ENCODE measurements around the gene CIROP.

Gene CIROP

DNA sequence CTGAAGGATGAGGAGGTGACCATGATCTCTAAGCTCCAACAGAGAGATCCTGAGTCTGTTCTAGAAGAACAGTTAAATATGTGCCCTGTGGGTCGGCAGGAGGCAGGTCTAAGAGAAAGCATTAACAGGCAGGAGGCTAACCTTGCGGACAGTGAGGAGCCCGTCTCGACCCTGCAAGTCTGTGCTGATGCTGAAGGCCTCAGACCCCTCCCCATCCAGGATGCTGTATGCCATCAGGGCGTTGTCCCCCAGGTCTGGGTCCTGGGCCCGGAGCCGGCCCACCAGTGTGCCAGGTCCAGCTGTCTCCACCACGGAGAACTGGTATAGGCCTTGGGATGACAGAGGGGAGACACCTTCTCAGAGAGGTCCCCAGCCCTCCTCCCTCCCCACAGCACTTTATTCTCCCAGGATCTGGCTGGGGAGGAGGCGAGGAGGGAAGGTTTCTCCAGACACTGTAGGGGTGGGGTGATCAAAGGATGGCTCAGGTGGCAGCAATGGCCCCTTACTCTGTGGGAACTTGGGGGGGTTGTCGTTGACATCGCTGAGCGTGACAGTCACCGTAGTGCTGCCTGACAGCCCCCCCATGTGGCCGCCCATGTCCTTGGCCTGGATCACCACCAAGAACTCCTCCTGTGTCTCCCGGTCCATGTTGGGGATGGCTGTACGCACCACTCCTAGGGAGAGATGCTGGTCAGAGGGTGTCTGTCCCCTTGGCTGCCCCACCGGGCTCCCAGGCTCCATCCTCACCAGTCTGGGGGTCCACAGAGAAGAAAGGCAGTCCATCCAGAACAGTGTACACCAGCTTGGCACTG lies 50.6 kb downstream of the CIROP start:
- peak; percentile 53 for DNase-seq
- H3K36me3 ChIP-seq = peaks cover 53% of the 10 kb centered on the region
- no peaks in the 10 kb centered on the region for H3K27me3 ChIP-seq
- TF ChIP-seq, protein P1, sequence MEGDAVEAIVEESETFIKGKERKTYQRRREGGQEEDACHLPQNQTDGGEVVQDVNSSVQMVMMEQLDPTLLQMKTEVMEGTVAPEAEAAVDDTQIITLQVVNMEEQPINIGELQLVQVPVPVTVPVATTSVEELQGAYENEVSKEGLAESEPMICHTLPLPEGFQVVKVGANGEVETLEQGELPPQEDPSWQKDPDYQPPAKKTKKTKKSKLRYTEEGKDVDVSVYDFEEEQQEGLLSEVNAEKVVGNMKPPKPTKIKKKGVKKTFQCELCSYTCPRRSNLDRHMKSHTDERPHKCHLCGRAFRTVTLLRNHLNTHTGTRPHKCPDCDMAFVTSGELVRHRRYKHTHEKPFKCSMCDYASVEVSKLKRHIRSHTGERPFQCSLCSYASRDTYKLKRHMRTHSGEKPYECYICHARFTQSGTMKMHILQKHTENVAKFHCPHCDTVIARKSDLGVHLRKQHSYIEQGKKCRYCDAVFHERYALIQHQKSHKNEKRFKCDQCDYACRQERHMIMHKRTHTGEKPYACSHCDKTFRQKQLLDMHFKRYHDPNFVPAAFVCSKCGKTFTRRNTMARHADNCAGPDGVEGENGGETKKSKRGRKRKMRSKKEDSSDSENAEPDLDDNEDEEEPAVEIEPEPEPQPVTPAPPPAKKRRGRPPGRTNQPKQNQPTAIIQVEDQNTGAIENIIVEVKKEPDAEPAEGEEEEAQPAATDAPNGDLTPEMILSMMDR (IDR thresholded peaks at IDR 0.05; ENCODE audit: low read depth, low read length) = peak; percentile 31
- no peak overlapping the region for H3K4me3 ChIP-seq (ENCODE audit: low read depth, low read length)
- H3K9me3 ChIP-seq = no peaks in the 10 kb centered on the region
- peaks cover 11% of the 10 kb centered on the region for H3K4me1 ChIP-seq

DNA sequence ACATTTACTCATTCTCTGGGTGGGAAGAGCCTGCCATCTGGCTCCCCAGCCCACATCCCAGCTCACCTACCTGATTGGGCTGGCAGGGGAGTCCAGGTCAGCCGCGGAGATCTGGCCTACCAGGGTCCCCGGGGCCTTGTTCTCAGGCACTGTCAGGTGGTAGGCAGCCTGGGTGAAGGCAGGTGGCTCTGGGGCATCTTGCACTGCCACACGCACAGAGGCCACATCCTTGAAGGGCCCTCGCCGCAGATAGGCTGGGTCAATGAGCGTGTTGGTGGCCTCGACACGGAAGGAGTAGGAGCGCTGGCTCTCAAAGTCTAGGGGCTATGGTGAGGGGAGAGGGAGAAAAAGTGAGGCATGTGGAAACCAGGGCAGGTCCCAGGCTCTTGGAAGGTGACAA lies 51.4 kb downstream of the CIROP start:
- H3K36me3 ChIP-seq = peaks cover 55% of the 10 kb centered on the region
- no peak overlapping the region for H3K4me3 ChIP-seq (ENCODE audit: low read depth, low read length)
- no peaks in the 10 kb centered on the region for H3K27me3 ChIP-seq
- H3K4me1 ChIP-seq = peaks cover 11% of the 10 kb centered on the region
- no peak for DNase-seq
- no peaks in the 10 kb centered on the region for H3K9me3 ChIP-seq
- TF ChIP-seq, protein P1 (IDR thresholded peaks at IDR 0.05; ENCODE audit: low read depth, low read length) = no peak

DNA sequence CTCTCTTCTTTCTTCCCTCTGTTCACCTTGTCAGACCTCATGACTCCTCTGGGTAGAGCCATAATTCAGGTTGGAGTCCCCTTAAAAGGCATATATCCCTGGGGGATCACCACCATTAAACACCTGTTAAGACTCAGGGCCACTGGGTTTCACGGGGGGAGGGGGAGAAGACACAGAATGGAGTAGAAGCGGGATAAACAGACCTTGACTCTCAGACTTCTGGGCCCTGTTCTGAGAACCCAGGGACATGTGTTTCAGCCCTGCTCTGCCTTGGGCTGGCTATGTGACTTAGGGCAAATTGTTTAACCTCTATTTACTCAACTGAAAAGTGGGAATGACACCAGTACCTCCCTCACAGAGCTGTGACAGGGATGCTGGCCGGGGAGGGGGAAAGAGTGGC lies 52.1 kb downstream of the CIROP start:
- Histone ChIP-seq H3K9me3 (no peaks in the 10 kb centered on the region), H3K36me3 (peaks cover 60% of the 10 kb centered on the region), H3K4me1 (peaks cover 11% of the 10 kb centered on the region), H3K4me3 (ENCODE audit: low read depth, low read length) (no peak overlapping the region), H3K27me3 (no peaks in the 10 kb centered on the region)
- TF ChIP-seq, protein P1 (IDR thresholded peaks at IDR 0.05; ENCODE audit: low read depth, low read length) = no peak
- DNase-seq = no peak

DNA sequence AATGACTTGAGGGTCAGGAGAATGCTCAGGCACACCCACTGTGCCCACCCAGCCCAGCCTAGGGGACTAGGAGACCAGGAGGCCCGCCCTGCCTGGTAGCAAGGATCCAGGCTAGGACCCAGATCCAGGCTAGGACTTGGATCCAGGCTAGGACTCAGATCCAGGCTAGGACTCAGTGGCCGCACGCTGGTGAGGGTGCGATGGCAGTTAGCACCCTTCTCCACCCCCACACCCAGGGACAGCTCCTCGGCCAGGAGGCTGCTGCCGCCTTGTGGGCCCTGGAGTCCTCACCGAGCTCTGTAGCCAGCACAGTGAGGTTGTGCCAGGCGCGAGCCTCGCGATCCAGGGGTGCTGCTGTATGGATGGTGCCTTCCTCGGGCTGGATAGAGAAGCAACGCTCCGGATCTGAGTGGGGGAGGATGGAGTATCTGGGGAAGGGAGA lies 52.6 kb downstream of the CIROP start:
- Histone ChIP-seq H3K9me3 (no peaks in the 10 kb centered on the region), H3K4me3 (ENCODE audit: low read depth, low read length) (no peak overlapping the region), H3K27me3 (no peaks in the 10 kb centered on the region), H3K36me3 (peaks cover 64% of the 10 kb centered on the region), H3K4me1 (peaks cover 11% of the 10 kb centered on the region)
- TF ChIP-seq, protein P1 (IDR thresholded peaks at IDR 0.05; ENCODE audit: low read depth, low read length) = peak; percentile 40
- DNase-seq = peak; percentile 49

DNA sequence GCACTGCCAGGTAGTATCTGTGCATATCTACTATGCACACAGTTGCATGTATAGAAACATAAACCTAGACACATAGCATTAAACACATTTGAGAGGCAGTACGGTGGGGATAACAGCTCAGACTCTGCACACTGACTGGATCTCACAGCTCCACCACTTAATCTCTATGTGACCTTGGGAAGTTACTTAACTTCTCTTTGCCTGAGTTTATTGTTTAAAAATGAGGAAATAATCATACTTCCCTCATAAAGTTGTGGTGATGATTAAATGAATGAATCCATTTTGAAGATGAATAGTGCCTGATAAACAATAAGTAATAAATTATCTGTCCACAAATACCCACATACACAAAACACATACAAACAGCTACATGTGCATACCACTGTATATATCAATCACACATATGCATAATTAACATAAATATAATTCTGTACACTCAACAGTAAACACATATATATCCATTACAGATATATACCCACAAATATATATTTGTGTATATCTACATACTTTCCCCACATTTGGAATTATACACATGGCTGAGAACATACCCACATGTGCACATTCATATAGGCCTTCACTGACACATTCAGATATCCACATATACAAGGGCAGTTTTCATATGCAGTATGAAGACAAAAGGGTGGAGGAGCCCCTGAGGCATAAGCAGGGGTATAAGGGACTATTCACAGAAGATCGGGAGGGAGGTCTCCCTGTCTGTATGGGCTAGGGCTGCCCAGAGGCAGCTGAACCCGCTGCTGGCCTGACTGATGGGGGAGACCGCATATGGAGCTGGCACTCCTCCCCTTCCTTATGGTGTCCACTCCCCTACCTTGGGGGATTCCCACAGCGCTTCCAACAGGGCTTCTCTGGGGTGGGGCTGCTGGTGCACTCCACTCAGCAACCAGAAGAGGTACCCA lies 53.4 kb downstream of the CIROP start:
- DNase-seq = no peak
- Histone ChIP-seq H3K4me3 (ENCODE audit: low read depth, low read length) (no peak overlapping the region), H3K36me3 (peaks cover 66% of the 10 kb centered on the region), H3K4me1 (peaks cover 11% of the 10 kb centered on the region), H3K27me3 (no peaks in the 10 kb centered on the region), H3K9me3 (no peaks in the 10 kb centered on the region)
- TF ChIP-seq, protein P1 (IDR thresholded peaks at IDR 0.05; ENCODE audit: low read depth, low read length) = no peak
